ENCODE measurements around the gene LRRC40. TPM values are rescaled to one million over a fixed set of nuclear protein-coding genes. Genes with fewer than 3 reads are reported as not detected.

Gene LRRC40
- total RNA-seq, 4 donors from 2014 or later: 5.5 to 15.3 (median 11.8) TPM

GRCh38 chr1:70234733-70235132 is 29.4 kb upstream of the LRRC40 start:
- Histone ChIP-seq H3K27me3 (no peaks in the 10 kb centered on the region), H3K27ac (no peak overlapping the region), H3K4me3 (no peak overlapping the region), H3K36me3 (peaks cover 6 to 100% (median 24%) of the 10 kb centered on the region in 3 donors), H3K9me3 (no peaks in the 10 kb centered on the region), H3K4me1 (peaks cover 0 to 13% (median 6%) of the 10 kb centered on the region in 3 donors)
- DNase-seq: no peak
- no peak for TF ChIP-seq CTCF (IDR thresholded peaks at IDR 0.05)
- TF ChIP-seq POLR2A (IDR thresholded peaks at IDR 0.05): no peak
- intact Hi-C loops (cut with DNase I): no loop called here

- Histone ChIP-seq H3K4me3 (no peak overlapping the region), H3K27me3 (no peaks in the 10 kb centered on the region), H3K9me3 (no peaks in the 10 kb centered on the region), H3K27ac (no peak overlapping the region), H3K36me3 (peaks cover 6 to 91% (median 10%) of the 10 kb centered on the region in 3 donors), H3K4me1 (peaks cover 4 to 39% (median 6%) of the 10 kb centered on the region in 3 donors)
- intact Hi-C loops (cut with DNase I): no loop called here
- WGBS, 2 donors: 92 to 96% methylated on average over 4 of the region's 4 CpGs
- no peak for DNase-seq
- TF ChIP-seq CTCF (IDR thresholded peaks at IDR 0.05) (no peak), POLR2A (IDR thresholded peaks at IDR 0.05) (no peak)
Observed at GRCh38 chr1:70231475-70231874, 26.1 kb upstream of the LRRC40 start.

- H3K9me3 ChIP-seq: no peaks in the 10 kb centered on the region
- WGBS, 2 donors: 62 to 67% methylated on average over 2 of the region's 2 CpGs
- no peak overlapping the region for H3K4me3 ChIP-seq
- no peak overlapping the region for H3K27ac ChIP-seq
- peaks cover 0 to 51% (median 12%) of the 10 kb centered on the region in 3 donors for H3K4me1 ChIP-seq
- DNase-seq: no peak
- intact Hi-C loops (cut with DNase I): no loop called here
- H3K36me3 ChIP-seq: peaks cover 0 to 89% (median 2%) of the 10 kb centered on the region in 3 donors
- TF ChIP-seq CTCF (IDR thresholded peaks at IDR 0.05) (no peak), POLR2A (IDR thresholded peaks at IDR 0.05) (no peak)
- no peaks in the 10 kb centered on the region for H3K27me3 ChIP-seq
Observed at GRCh38 chr1:70228670-70229069, 23.3 kb upstream of the LRRC40 start.

GRCh38 chr1:70227439-70227838 is 22.1 kb upstream of the LRRC40 start:
- DNase-seq: no peak
- peaks cover 0 to 64% (median 24%) of the 10 kb centered on the region in 3 donors for H3K4me1 ChIP-seq
- peaks cover 0 to 84% (median 2%) of the 10 kb centered on the region in 3 donors for H3K36me3 ChIP-seq
- TF ChIP-seq POLR2A (IDR thresholded peaks at IDR 0.05) (no peak), CTCF (IDR thresholded peaks at IDR 0.05) (no peak)
- H3K9me3 ChIP-seq: no peaks in the 10 kb centered on the region
- H3K27me3 ChIP-seq: no peaks in the 10 kb centered on the region
- no peak overlapping the region for H3K4me3 ChIP-seq
- intact Hi-C loops (cut with DNase I): no loop called here
- no peak overlapping the region for H3K27ac ChIP-seq
- WGBS, 2 donors: 10 to 29% methylated on average over 1 of the region's 1 CpG

GRCh38 chr1:70224954-70225353 is 19.6 kb upstream of the LRRC40 start:
- peaks cover 0 to 78% (median 33%) of the 10 kb centered on the region in 3 donors for H3K4me1 ChIP-seq
- H3K36me3 ChIP-seq: peaks cover 0 to 59% (median 2%) of the 10 kb centered on the region in 3 donors
- 78 to 90% methylated on average over 2 of the region's 2 CpGs for WGBS, 2 donors
- H3K27me3 ChIP-seq: no peaks in the 10 kb centered on the region
- H3K4me3 ChIP-seq: no peak overlapping the region
- intact Hi-C loops (cut with DNase I): no loop called here
- no peaks in the 10 kb centered on the region for H3K9me3 ChIP-seq
- DNase-seq: no peak
- TF ChIP-seq CTCF (IDR thresholded peaks at IDR 0.05) (no peak), POLR2A (IDR thresholded peaks at IDR 0.05) (no peak)
- H3K27ac ChIP-seq: no peak overlapping the region
